ENCODE data around the gene IL24.
"Not testable (repeated sequence)": the region's sequence is repeated elsewhere in the genome, so short reads cannot be mapped to it uniquely, and the experiment has no call there.

Gene IL24

GRCh38 chr1:206922524-206922923 lies 25.3 kb downstream of the IL24 start:
- no peak overlapping the region for H4K8ac ChIP-seq (ENCODE audit: low read depth, low read length)
- peaks cover 4% of the 10 kb centered on the region for H3K79me1 ChIP-seq (ENCODE audit: low read depth, low read length)
- H3K36me3 ChIP-seq (replicated peaks in 1 of 2; ENCODE audit: control insufficient read depth in 2 of 2, insufficient read depth in 2 of 2, low read length in 2 of 2): peaks cover 0 to 4% of the 10 kb centered on the region in 2 donors
- no peak overlapping the region for H2AK5ac ChIP-seq (ENCODE audit: low read depth, low read length)
- no peak overlapping the region for H2BK120ac ChIP-seq (ENCODE audit: low read depth, low read length)
- H2BK15ac ChIP-seq (ENCODE audit: low read length): no peak overlapping the region
- no peak overlapping the region for H2BK5ac ChIP-seq (ENCODE audit: low read length)
- no peak overlapping the region for H2AFZ ChIP-seq (ENCODE audit: low read length)
- no peak overlapping the region for H3K4me3 ChIP-seq (ENCODE audit: low read length in 2 of 2)
- H3K18ac ChIP-seq (ENCODE audit: low read length): peak overlapping the region; percentile 4
- H3K23ac ChIP-seq (ENCODE audit: low read depth, low read length, poor library complexity): no peak overlapping the region
- H3K9me3 ChIP-seq (replicated peaks in 1 of 2; ENCODE audit: control insufficient read depth in 2 of 2, insufficient read depth in 1 of 2, low read depth in 1 of 2, low read length in 2 of 2): no peaks in the 10 kb centered on the region
- peaks cover 0 to 5% of the 10 kb centered on the region in 2 donors for H3K4me1 ChIP-seq (ENCODE audit: control insufficient read depth in 2 of 2, insufficient read depth in 1 of 2, low read depth in 1 of 2, low read length in 2 of 2)
- no peak overlapping the region for H4K91ac ChIP-seq (ENCODE audit: low read depth, low read length, poor library complexity)
- WGBS, 2 donors (ENCODE audit: extremely low coverage in 2 of 2, insufficient read length in 2 of 2, insufficient replicate concordance in 1 of 2): no CpG with 5 or more reads among the region's 1 CpG
- no peak overlapping the region for H2BK12ac ChIP-seq (ENCODE audit: low read length)
- peaks cover 0 to 4% (median 0%) of the 10 kb centered on the region in 3 experiments for H3K27me3 ChIP-seq (ENCODE audit: control insufficient read depth in 3 of 3, insufficient read depth in 3 of 3, low read depth in 1 of 3, low read length in 3 of 3)
- no peak overlapping the region for H3K9ac ChIP-seq (ENCODE audit: low read depth, low read length, poor library complexity)
- no peak overlapping the region for H3K4me2 ChIP-seq (ENCODE audit: insufficient read depth, low read length, poor library complexity, severe bottlenecking)
- no peak overlapping the region for H3K27ac ChIP-seq (replicated peaks; ENCODE audit: low read length)
- DNase-seq (ENCODE audit: low spot score): no peak
- H3K4ac ChIP-seq (ENCODE audit: low read length): no peak overlapping the region
- no peak overlapping the region for H3K14ac ChIP-seq (ENCODE audit: low read length)

GRCh38 chr1:206923009-206923960 lies 26.0 kb downstream of the IL24 start:
- Histone ChIP-seq H2BK15ac (ENCODE audit: low read length) (no peak overlapping the region), H2BK5ac (ENCODE audit: low read length) (no peak overlapping the region), H3K14ac (ENCODE audit: low read length) (no peak overlapping the region), H3K9me3 (replicated peaks in 1 of 2; ENCODE audit: control insufficient read depth in 2 of 2, insufficient read depth in 1 of 2, low read depth in 1 of 2, low read length in 2 of 2) (no peaks in the 10 kb centered on the region), H2BK12ac (ENCODE audit: low read length) (no peak overlapping the region), H4K91ac (ENCODE audit: low read depth, low read length, poor library complexity) (no peak overlapping the region), H3K36me3 (replicated peaks in 1 of 2; ENCODE audit: control insufficient read depth in 2 of 2, insufficient read depth in 2 of 2, low read length in 2 of 2) (peaks cover 0 to 4% of the 10 kb centered on the region in 2 donors), H3K4me2 (ENCODE audit: insufficient read depth, low read length, poor library complexity, severe bottlenecking) (no peak overlapping the region), H3K4me1 (ENCODE audit: control insufficient read depth in 2 of 2, insufficient read depth in 1 of 2, low read depth in 1 of 2, low read length in 2 of 2) (peaks cover 0 to 5% of the 10 kb centered on the region in 2 donors), H3K27ac (replicated peaks; ENCODE audit: low read length) (no peak overlapping the region), H2AK5ac (ENCODE audit: low read depth, low read length) (peak overlapping the region; percentile 30), H3K4me3 (ENCODE audit: low read length in 2 of 2) (peak overlapping the region in 1 of 2 donors; percentile 47), H3K27me3 (ENCODE audit: control insufficient read depth in 3 of 3, insufficient read depth in 3 of 3, low read depth in 1 of 3, low read length in 3 of 3) (peaks cover 0 to 4% (median 0%) of the 10 kb centered on the region in 3 experiments), H3K4ac (ENCODE audit: low read length) (no peak overlapping the region), H2AFZ (ENCODE audit: low read length) (no peak overlapping the region), H3K18ac (ENCODE audit: low read length) (no peak overlapping the region), H3K23ac (ENCODE audit: low read depth, low read length, poor library complexity) (peak overlapping the region; percentile 18), H4K8ac (ENCODE audit: low read depth, low read length) (peak overlapping the region; percentile 57), H2BK120ac (ENCODE audit: low read depth, low read length) (no peak overlapping the region), H3K79me1 (ENCODE audit: low read depth, low read length) (peaks cover 4% of the 10 kb centered on the region), H3K9ac (ENCODE audit: low read depth, low read length, poor library complexity) (peak overlapping the region; percentile 1)
- no peak for DNase-seq (ENCODE audit: low spot score)
- WGBS, 2 donors (ENCODE audit: extremely low coverage in 2 of 2, insufficient read length in 2 of 2, insufficient replicate concordance in 1 of 2): 100% methylated on average over 1 to 4 of the region's 12 CpGs

GRCh38 chr1:206923961-206924557 lies 26.8 kb downstream of the IL24 start:
- not testable (repeated sequence) for H3K36me3 ChIP-seq (replicated peaks in 1 of 2; ENCODE audit: control insufficient read depth in 2 of 2, insufficient read depth in 2 of 2, low read length in 2 of 2); H4K91ac ChIP-seq (ENCODE audit: low read depth, low read length, poor library complexity)
- WGBS, 2 donors (ENCODE audit: extremely low coverage in 2 of 2, insufficient read length in 2 of 2, insufficient replicate concordance in 1 of 2): 100% methylated on average over 1 of the region's 4 CpGs; no CpG with 5 or more reads in 1 of the 2 donors

GRCh38 chr1:206924592-206925105 lies 27.4 kb downstream of the IL24 start:
- H4K91ac ChIP-seq (ENCODE audit: low read depth, low read length, poor library complexity): no peak overlapping the region
- DNase-seq (ENCODE audit: low spot score): no peak
- H3K14ac ChIP-seq (ENCODE audit: low read length): peak overlapping the region; percentile 2
- no peaks in the 10 kb centered on the region for H3K9me3 ChIP-seq (replicated peaks in 1 of 2; ENCODE audit: control insufficient read depth in 2 of 2, insufficient read depth in 1 of 2, low read depth in 1 of 2, low read length in 2 of 2)
- no peak overlapping the region for H3K27ac ChIP-seq (replicated peaks; ENCODE audit: low read length)
- H3K27me3 ChIP-seq (ENCODE audit: control insufficient read depth in 3 of 3, insufficient read depth in 3 of 3, low read depth in 1 of 3, low read length in 3 of 3): peaks cover 0 to 4% (median 0%) of the 10 kb centered on the region in 3 experiments
- H2BK15ac ChIP-seq (ENCODE audit: low read length): no peak overlapping the region
- H2BK12ac ChIP-seq (ENCODE audit: low read length): no peak overlapping the region
- H2AK5ac ChIP-seq (ENCODE audit: low read depth, low read length): no peak overlapping the region
- H3K23ac ChIP-seq (ENCODE audit: low read depth, low read length, poor library complexity): peak overlapping the region; percentile 18
- no peak overlapping the region for H4K8ac ChIP-seq (ENCODE audit: low read depth, low read length)
- H3K18ac ChIP-seq (ENCODE audit: low read length): no peak overlapping the region
- peaks cover 0 to 5% of the 10 kb centered on the region in 2 donors for H3K4me1 ChIP-seq (ENCODE audit: control insufficient read depth in 2 of 2, insufficient read depth in 1 of 2, low read depth in 1 of 2, low read length in 2 of 2)
- no peak overlapping the region for H2BK5ac ChIP-seq (ENCODE audit: low read length)
- H3K9ac ChIP-seq (ENCODE audit: low read depth, low read length, poor library complexity): peak overlapping the region; percentile 51
- peaks cover 0 to 4% of the 10 kb centered on the region in 2 donors for H3K36me3 ChIP-seq (replicated peaks in 1 of 2; ENCODE audit: control insufficient read depth in 2 of 2, insufficient read depth in 2 of 2, low read length in 2 of 2)
- no peak overlapping the region for H2AFZ ChIP-seq (ENCODE audit: low read length)
- H3K4me3 ChIP-seq (ENCODE audit: low read length in 2 of 2): peak overlapping the region in 1 of 2 donors; percentile 47
- no peak overlapping the region for H3K4me2 ChIP-seq (ENCODE audit: insufficient read depth, low read length, poor library complexity, severe bottlenecking)
- H2BK120ac ChIP-seq (ENCODE audit: low read depth, low read length): no peak overlapping the region
- peaks cover 4% of the 10 kb centered on the region for H3K79me1 ChIP-seq (ENCODE audit: low read depth, low read length)
- H3K4ac ChIP-seq (ENCODE audit: low read length): no peak overlapping the region
- WGBS, 2 donors (ENCODE audit: extremely low coverage in 2 of 2, insufficient read length in 2 of 2, insufficient replicate concordance in 1 of 2): no CpG with 5 or more reads among the region's 8 CpGs

More at GRCh38 chr1:206923961-206924557, 26.8 kb downstream of the IL24 start:
- H3K18ac ChIP-seq (ENCODE audit: low read length): peak overlapping the region; percentile 9
- not testable (repeated sequence) for H3K4ac ChIP-seq (ENCODE audit: low read length); H3K4me2 ChIP-seq (ENCODE audit: insufficient read depth, low read length, poor library complexity, severe bottlenecking); H3K79me1 ChIP-seq (ENCODE audit: low read depth, low read length); H3K9me3 ChIP-seq (replicated peaks in 1 of 2; ENCODE audit: control insufficient read depth in 2 of 2, insufficient read depth in 1 of 2, low read depth in 1 of 2, low read length in 2 of 2); H2BK12ac ChIP-seq (ENCODE audit: low read length); H3K4me1 ChIP-seq (ENCODE audit: control insufficient read depth in 2 of 2, insufficient read depth in 1 of 2, low read depth in 1 of 2, low read length in 2 of 2); H2BK5ac ChIP-seq (ENCODE audit: low read length); H2BK15ac ChIP-seq (ENCODE audit: low read length); H3K27me3 ChIP-seq (ENCODE audit: control insufficient read depth in 3 of 3, insufficient read depth in 3 of 3, low read depth in 1 of 3, low read length in 3 of 3); H4K8ac ChIP-seq (ENCODE audit: low read depth, low read length); H2AK5ac ChIP-seq (ENCODE audit: low read depth, low read length); H2AFZ ChIP-seq (ENCODE audit: low read length); H2BK120ac ChIP-seq (ENCODE audit: low read depth, low read length); DNase-seq (ENCODE audit: low spot score)
- peak overlapping the region in 1 of 2 donors; percentile 47 for H3K4me3 ChIP-seq (ENCODE audit: low read length in 2 of 2)
- peak overlapping the region; percentile 51 for H3K9ac ChIP-seq (ENCODE audit: low read depth, low read length, poor library complexity)
- H3K14ac ChIP-seq (ENCODE audit: low read length): peak overlapping the region; percentile 2
- H3K27ac ChIP-seq (replicated peaks; ENCODE audit: low read length): peak overlapping the region; percentile 18
- peak overlapping the region; percentile 18 for H3K23ac ChIP-seq (ENCODE audit: low read depth, low read length, poor library complexity)

All from neuronal stem cell (in vitro differentiated cells).